IMR-90 (cell line): ENCODE measurements around the gene PSMA6. TPM values are rescaled to one million over a fixed set of nuclear protein-coding genes. Genes with fewer than 3 reads are reported as not detected.
A peak's percentile ranks its signal among the peaks of the same experiment; 100 is the strongest.

ENCODE experiments used
- ATAC-seq: fragments of 200-7000 bp; cut with Tn5 transposase; 2 replicates; pipeline ENCODE4 v1.9.1; 2020; ENCODE audit warnings: low read depth, mild to moderate bottlenecking, moderate library complexity
- BruUV-seq: library from RNA; stranded (reverse); fragments of 400-500 nt; replicated peaks from 2 replicates; lab custom pipeline; 2021; lab: Mats Ljungman, UMichigan
- CTCF ChIA-PET: fragments of 300-600 bp; formaldehyde crosslinking; extraction: SDS; loops from one replicate; lab custom pipeline; 2021; ENCODE audit warnings: antibody characterized with exemption; lab: Yijun Ruan, JAX
- POLR2A ChIA-PET: fragments of 300-600 bp; sonication (Branson Sonifier 250); formaldehyde crosslinking; loops from one replicate; lab custom pipeline; 2022; ENCODE audit warnings: antibody characterized with exemption; ENCODE audit not compliant: unreplicated experiment; lab: Charles Lee
- DNase-seq: peaks from one replicate; pipeline ENCODE4 v3.0.0; 2013
- H2AFZ ChIP-seq: replicated peaks from 2 replicates; pipeline ENCODE3; 2013; ENCODE audit warnings: low read length, mild to moderate bottlenecking; ENCODE audit not compliant: poor library complexity
- H2AK5ac ChIP-seq: 2 replicates; pipeline ENCODE4 v1.6.1; 2013; ENCODE audit warnings: low read depth, low read length, inconsistent platforms
- H2AK9ac ChIP-seq: replicated peaks from 2 replicates; pipeline ENCODE3; 2013; ENCODE audit warnings: mild to moderate bottlenecking, low read depth, low read length, moderate library complexity; ENCODE audit not compliant: poor library complexity
- H2BK120ac ChIP-seq: 2 replicates; pipeline ENCODE4 v1.6.1; 2013; ENCODE audit warnings: low read depth, low read length, inconsistent platforms
- H2BK15ac ChIP-seq: 3 replicates; pipeline ENCODE4 v1.6.1; 2013; ENCODE audit warnings: low read depth, low read length, inconsistent platforms
- H2BK20ac ChIP-seq: 2 replicates; pipeline ENCODE4 v1.6.1; 2013; ENCODE audit warnings: low read depth, mild to moderate bottlenecking, inconsistent platforms, low read length, moderate library complexity
- H2BK5ac ChIP-seq: 2 replicates; pipeline ENCODE4 v1.6.1; 2013; ENCODE audit warnings: mild to moderate bottlenecking, low read depth, low read length, inconsistent platforms; ENCODE audit not compliant: poor library complexity, severe bottlenecking
- H3K14ac ChIP-seq: replicated peaks from 2 replicates; pipeline ENCODE4 v1.6.1; 2013; ENCODE audit warnings: low read depth, low read length, inconsistent platforms
- H3K18ac ChIP-seq: 2 replicates; pipeline ENCODE4 v1.6.1; 2013; ENCODE audit warnings: low read depth, low read length, control low read depth
- H3K23ac ChIP-seq: 2 replicates; pipeline ENCODE4 v1.6.1; 2013; ENCODE audit warnings: low read depth, low read length, inconsistent platforms
- H3K27ac ChIP-seq: 2 replicates; pipeline ENCODE4 v1.5.1; 2013; ENCODE audit warnings: mild to moderate bottlenecking, control low read depth, low read length; ENCODE audit not compliant: insufficient read depth
- H3K27me3 ChIP-seq: 2 replicates; pipeline ENCODE4 v1.6.1; 2013; ENCODE audit warnings: low read length; ENCODE audit not compliant: control insufficient read depth, insufficient read depth
- H3K36me3 ChIP-seq: 2 replicates; pipeline ENCODE4 v1.6.1; 2013; ENCODE audit warnings: low read length, mixed read lengths; ENCODE audit not compliant: control insufficient read depth, insufficient read depth
- H3K4ac ChIP-seq: 2 replicates; pipeline ENCODE4 v1.6.1; 2013; ENCODE audit warnings: low read depth, low read length, inconsistent platforms
- H3K4me1 ChIP-seq: 2 replicates; pipeline ENCODE4 v1.6.1; 2013; ENCODE audit warnings: low read length, mixed read lengths; ENCODE audit not compliant: control insufficient read depth, insufficient read depth
- H3K4me2 ChIP-seq: 2 replicates; pipeline ENCODE4 v1.6.1; 2013; ENCODE audit warnings: low read depth, mild to moderate bottlenecking, control low read depth, low read length, moderate library complexity
- H3K4me3 ChIP-seq: 2 replicates; pipeline ENCODE4 v1.5.1; 2013; ENCODE audit warnings: low read depth, mild to moderate bottlenecking, control low read depth, low read length, moderate library complexity; ENCODE audit not compliant: insufficient read depth
- H3K56ac ChIP-seq: 2 replicates; pipeline ENCODE4 v1.6.1; 2013; ENCODE audit warnings: low read length, inconsistent platforms; ENCODE audit not compliant: insufficient read depth; ENCODE audit errors: extremely low read depth
- H3K79me1 ChIP-seq, 2 experiments: 2 replicates each; pipeline ENCODE4 v1.6.1; 2013; ENCODE audit warnings: low read length in 2 of 2, inconsistent platforms in 1 of 2, low read depth in 1 of 2
- H3K9ac ChIP-seq: 2 replicates; pipeline ENCODE4 v1.6.1; 2013; ENCODE audit warnings: low read depth, low read length, control low read depth
- H3K9me1 ChIP-seq: 2 replicates; pipeline ENCODE4 v1.6.1; 2013; ENCODE audit warnings: low read length, inconsistent platforms; ENCODE audit not compliant: insufficient read depth
- H3K9me3 ChIP-seq: 2 replicates; pipeline ENCODE4 v1.6.1; 2013; ENCODE audit warnings: low read length; ENCODE audit not compliant: control insufficient read depth, insufficient read depth
- H4K20me1 ChIP-seq: 2 replicates; pipeline ENCODE4 v1.6.1; 2013; ENCODE audit warnings: low read length, inconsistent platforms; ENCODE audit not compliant: insufficient read depth
- H4K5ac ChIP-seq: 2 replicates; pipeline ENCODE4 v1.6.1; 2013; ENCODE audit warnings: mild to moderate bottlenecking, low read depth, low read length, control low read depth
- H4K8ac ChIP-seq, 2 experiments: 2 replicates each; pipeline ENCODE4 v1.6.1; 2013; ENCODE audit warnings: low read depth in 2 of 2, low read length in 2 of 2, control low read depth in 1 of 2, inconsistent platforms in 1 of 2
- H4K91ac ChIP-seq: 2 replicates; pipeline ENCODE4 v1.6.1; 2013; ENCODE audit warnings: low read depth, low read length, inconsistent platforms; ENCODE audit not compliant: insufficient read depth
- BHLHE40 ChIP-seq: fragments of 150-350 bp; IDR thresholded peaks from 2 replicates; pipeline ENCODE4 v1.6.1; 2016; ENCODE audit warnings: mild to moderate bottlenecking, low read depth, low read length
- CEBPB ChIP-seq: IDR thresholded peaks from 2 replicates; pipeline ENCODE4 v1.6.1; 2012; ENCODE audit warnings: low read depth, low read length, improper control_type of control experiment
- CHD1 ChIP-seq: IDR thresholded peaks from 2 replicates; pipeline ENCODE4 v1.6.1; 2012; ENCODE audit warnings: low read depth, low read length, improper control_type of control experiment
- MAFK ChIP-seq: IDR thresholded peaks from 2 replicates; pipeline ENCODE4 v1.6.1; 2012; ENCODE audit warnings: low read depth, low read length, improper control_type of control experiment
- MXI1 ChIP-seq: IDR thresholded peaks from 2 replicates; pipeline ENCODE4 v1.6.1; 2012; ENCODE audit warnings: low read depth, mild to moderate bottlenecking, low read length, moderate library complexity, borderline replicate concordance
- POLR2A ChIP-seq: IDR thresholded peaks from 2 replicates; pipeline ENCODE4 v1.6.1; 2012; ENCODE audit warnings: mild to moderate bottlenecking, low read depth, low read length
- RCOR1 ChIP-seq: IDR thresholded peaks from 2 replicates; pipeline ENCODE4 v1.6.1; 2012; ENCODE audit warnings: mild to moderate bottlenecking, low read length, improper control_type of control experiment; ENCODE audit not compliant: insufficient replicate concordance
- RFX5 ChIP-seq: IDR thresholded peaks from 2 replicates; pipeline ENCODE4 v1.8.0; 2012; ENCODE audit warnings: low read depth, mild to moderate bottlenecking, low read length, moderate library complexity
- SMC3 ChIP-seq: fragments of 150-350 bp; IDR thresholded peaks from 2 replicates; pipeline ENCODE4 v1.6.1; 2016; ENCODE audit warnings: low read depth, mild to moderate bottlenecking, antibody characterized with exemption, low read length, moderate library complexity
- WGBS, 2 experiments: methylation state at CpG; one replicate each; pipeline versions ENCODE4 v1.1.5 to v1.1.7; 2013; ENCODE audit warnings: missing lambda C conversion rate in 2 of 2; ENCODE audit not compliant: insufficient read length in 1 of 2; ENCODE audit errors: extremely low coverage in 2 of 2; 5-methylcytosine and 5-hydroxymethylcytosine counted together
- dilution Hi-C: fragments of 300-500 bp; cut with HindIII; formaldehyde crosslinking; loops from one replicate; pipeline ENCODE4 v1.14.3; 2018; ENCODE audit warnings: low sequenced_read_pairs; ENCODE audit not compliant: unreplicated experiment
- in situ Hi-C: fragments of 300-500 bp; cut with MboI; formaldehyde crosslinking; loops from 3 replicates; pipeline ENCODE4 v1.14.3; 2019; ENCODE audit warnings: low sequenced_read_pairs, inconsistent platforms, mixed read lengths
- intact Hi-C: fragments of 100-400 bp; cut with micrococcal nuclease; formaldehyde crosslinking; loops from 2 replicates; pipeline ENCODE4 v1.10.0; 2022
- polyA plus RNA-seq, 3 experiments: library from polyadenylated mRNA; depleted of rRNA; stranded (reverse); fragments of >200 nt; gene quantifications; 2 replicates each; pipeline ENCODE4 v1.2.3, GENCODE V29; 2012; ENCODE audit warnings: low replicate concordance in 1 of 3
- total RNA-seq: library from RNA; depleted of rRNA; stranded (reverse); fragments of >200 nt; gene quantifications from 2 replicates; pipeline ENCODE4 v1.2.3, GENCODE V29; 2012
- TF ChIP-seq, protein P1 (sequence below): conservative IDR thresholded peaks from 2 replicates; pipeline ENCODE4 v1.5.1; 2012; ENCODE audit warnings: mild to moderate bottlenecking, low read depth, low read length, improper control_type of control experiment
- TF ChIP-seq, protein P2 (sequence below): fragments of 150-350 bp; IDR thresholded peaks from 2 replicates; pipeline ENCODE4 v1.6.1; 2017; ENCODE audit warnings: mild to moderate bottlenecking, antibody characterized with exemption, low read length, low read depth
- TF ChIP-seq, protein P3 (sequence below): fragments of 150-350 bp; IDR thresholded peaks from 2 replicates; pipeline ENCODE4 v1.6.1; 2016; ENCODE audit warnings: low read depth, mild to moderate bottlenecking, low read length, moderate library complexity, borderline replicate concordance

Gene PSMA6
- total and polyA plus RNA-seq, 2 of the 4 experiments (the other 2 are of a cell fraction): 184 to 530 TPM

DNA sequence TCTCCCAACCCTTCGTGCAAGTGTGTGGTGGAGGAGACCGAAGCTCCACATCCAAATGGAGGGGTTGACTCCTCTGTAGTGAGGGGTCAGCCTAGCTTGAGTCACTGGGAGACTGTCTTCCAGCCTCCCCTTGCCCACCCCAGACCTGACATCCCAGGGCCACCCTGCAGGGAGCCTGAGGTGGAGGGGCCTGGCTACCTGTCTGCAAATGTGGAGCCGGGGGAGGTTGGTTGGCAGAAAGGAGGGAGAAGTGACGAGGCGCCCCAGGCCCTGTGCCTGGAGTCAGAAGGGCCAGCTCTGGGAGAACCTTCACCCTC lies 74.8 kb downstream of the PSMA6 start:
- peak overlapping the region; percentile 50 for H4K91ac ChIP-seq
- H3K9me1 ChIP-seq: peaks cover 33% of the 10 kb centered on the region
- no peaks in the 10 kb centered on the region for H3K27me3 ChIP-seq
- peak overlapping the region; percentile 51 for H2BK5ac ChIP-seq
- CTCF ChIA-PET: no interaction called here
- peaks cover 38% of the 10 kb centered on the region for H3K4me1 ChIP-seq
- H2BK20ac ChIP-seq: peak overlapping the region; percentile 84; the same call in 1 of the 2 replicates
- H3K56ac ChIP-seq: no peak overlapping the region
- POLR2A ChIA-PET: no interaction called here
- H3K36me3 ChIP-seq: no peaks in the 10 kb centered on the region
- H3K14ac ChIP-seq: peak overlapping the region; percentile 97
- peak overlapping the region; percentile 2; the same call in 1 of the 2 replicates for H4K5ac ChIP-seq
- H3K4me2 ChIP-seq: no peak overlapping the region
- no peak overlapping the region for H3K27ac ChIP-seq
- H3K4ac ChIP-seq: peak overlapping the region; percentile 98
- no peaks in the 10 kb centered on the region for H4K20me1 ChIP-seq
- in situ Hi-C loops (no loop called here), intact Hi-C loops (no loop called here), dilution Hi-C loops (no loop called here)
- no peak overlapping the region for H3K18ac ChIP-seq
- H2AK9ac ChIP-seq: peak overlapping the region; percentile 65
- H2BK15ac ChIP-seq: peak overlapping the region; percentile 74; the same call in 2 of the 3 replicates
- DNase-seq: no peak
- TF ChIP-seq MXI1 (no peak), RFX5 (no peak), BHLHE40 (no peak), SMC3 (no peak), RCOR1 (no peak), CEBPB (no peak), CHD1 (no peak), POLR2A (no peak), MAFK (no peak)
- TF ChIP-seq, protein P1, sequence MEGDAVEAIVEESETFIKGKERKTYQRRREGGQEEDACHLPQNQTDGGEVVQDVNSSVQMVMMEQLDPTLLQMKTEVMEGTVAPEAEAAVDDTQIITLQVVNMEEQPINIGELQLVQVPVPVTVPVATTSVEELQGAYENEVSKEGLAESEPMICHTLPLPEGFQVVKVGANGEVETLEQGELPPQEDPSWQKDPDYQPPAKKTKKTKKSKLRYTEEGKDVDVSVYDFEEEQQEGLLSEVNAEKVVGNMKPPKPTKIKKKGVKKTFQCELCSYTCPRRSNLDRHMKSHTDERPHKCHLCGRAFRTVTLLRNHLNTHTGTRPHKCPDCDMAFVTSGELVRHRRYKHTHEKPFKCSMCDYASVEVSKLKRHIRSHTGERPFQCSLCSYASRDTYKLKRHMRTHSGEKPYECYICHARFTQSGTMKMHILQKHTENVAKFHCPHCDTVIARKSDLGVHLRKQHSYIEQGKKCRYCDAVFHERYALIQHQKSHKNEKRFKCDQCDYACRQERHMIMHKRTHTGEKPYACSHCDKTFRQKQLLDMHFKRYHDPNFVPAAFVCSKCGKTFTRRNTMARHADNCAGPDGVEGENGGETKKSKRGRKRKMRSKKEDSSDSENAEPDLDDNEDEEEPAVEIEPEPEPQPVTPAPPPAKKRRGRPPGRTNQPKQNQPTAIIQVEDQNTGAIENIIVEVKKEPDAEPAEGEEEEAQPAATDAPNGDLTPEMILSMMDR: no peak
- TF ChIP-seq, protein P2, sequence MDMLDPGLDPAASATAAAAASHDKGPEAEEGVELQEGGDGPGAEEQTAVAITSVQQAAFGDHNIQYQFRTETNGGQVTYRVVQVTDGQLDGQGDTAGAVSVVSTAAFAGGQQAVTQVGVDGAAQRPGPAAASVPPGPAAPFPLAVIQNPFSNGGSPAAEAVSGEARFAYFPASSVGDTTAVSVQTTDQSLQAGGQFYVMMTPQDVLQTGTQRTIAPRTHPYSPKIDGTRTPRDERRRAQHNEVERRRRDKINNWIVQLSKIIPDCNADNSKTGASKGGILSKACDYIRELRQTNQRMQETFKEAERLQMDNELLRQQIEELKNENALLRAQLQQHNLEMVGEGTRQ: no peak
- TF ChIP-seq, protein P3, sequence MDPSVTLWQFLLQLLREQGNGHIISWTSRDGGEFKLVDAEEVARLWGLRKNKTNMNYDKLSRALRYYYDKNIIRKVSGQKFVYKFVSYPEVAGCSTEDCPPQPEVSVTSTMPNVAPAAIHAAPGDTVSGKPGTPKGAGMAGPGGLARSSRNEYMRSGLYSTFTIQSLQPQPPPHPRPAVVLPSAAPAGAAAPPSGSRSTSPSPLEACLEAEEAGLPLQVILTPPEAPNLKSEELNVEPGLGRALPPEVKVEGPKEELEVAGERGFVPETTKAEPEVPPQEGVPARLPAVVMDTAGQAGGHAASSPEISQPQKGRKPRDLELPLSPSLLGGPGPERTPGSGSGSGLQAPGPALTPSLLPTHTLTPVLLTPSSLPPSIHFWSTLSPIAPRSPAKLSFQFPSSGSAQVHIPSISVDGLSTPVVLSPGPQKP: no peak
- WGBS, 2 experiments: no CpG with 5 or more reads among the region's 5 CpGs
- H4K8ac ChIP-seq: peak overlapping the region; percentile 7 to 71; a peak in 2 of 4 replicates
- H2AK5ac ChIP-seq: 0 out of 2 replicates have a peak overlapping the region, but pooled peaks have one; percentile 34
- no TSS peak for BruUV-seq
- H3K79me1 ChIP-seq: 0 out of 4 replicates have a peak, but pooled peaks cover 0 to 4% of the 10 kb centered on the region in 2 experiments
- H3K23ac ChIP-seq: no peak overlapping the region; the same call in 1 of the 2 replicates
- no peak overlapping the region for H3K9ac ChIP-seq
- no peak for ATAC-seq
- no peak overlapping the region for H3K4me3 ChIP-seq
- peak overlapping the region; percentile 98; the same call in 1 of the 2 replicates for H2BK120ac ChIP-seq
- H3K9me3 ChIP-seq: peaks cover 5% of the 10 kb centered on the region
- peak overlapping the region; percentile 1 for H2AFZ ChIP-seq
